ENCODE results near the gene MRS2.
"Not testable (repeated sequence)": the region's sequence is repeated elsewhere in the genome, so short reads cannot be mapped to it uniquely, and the experiment has no call there.

DNA sequence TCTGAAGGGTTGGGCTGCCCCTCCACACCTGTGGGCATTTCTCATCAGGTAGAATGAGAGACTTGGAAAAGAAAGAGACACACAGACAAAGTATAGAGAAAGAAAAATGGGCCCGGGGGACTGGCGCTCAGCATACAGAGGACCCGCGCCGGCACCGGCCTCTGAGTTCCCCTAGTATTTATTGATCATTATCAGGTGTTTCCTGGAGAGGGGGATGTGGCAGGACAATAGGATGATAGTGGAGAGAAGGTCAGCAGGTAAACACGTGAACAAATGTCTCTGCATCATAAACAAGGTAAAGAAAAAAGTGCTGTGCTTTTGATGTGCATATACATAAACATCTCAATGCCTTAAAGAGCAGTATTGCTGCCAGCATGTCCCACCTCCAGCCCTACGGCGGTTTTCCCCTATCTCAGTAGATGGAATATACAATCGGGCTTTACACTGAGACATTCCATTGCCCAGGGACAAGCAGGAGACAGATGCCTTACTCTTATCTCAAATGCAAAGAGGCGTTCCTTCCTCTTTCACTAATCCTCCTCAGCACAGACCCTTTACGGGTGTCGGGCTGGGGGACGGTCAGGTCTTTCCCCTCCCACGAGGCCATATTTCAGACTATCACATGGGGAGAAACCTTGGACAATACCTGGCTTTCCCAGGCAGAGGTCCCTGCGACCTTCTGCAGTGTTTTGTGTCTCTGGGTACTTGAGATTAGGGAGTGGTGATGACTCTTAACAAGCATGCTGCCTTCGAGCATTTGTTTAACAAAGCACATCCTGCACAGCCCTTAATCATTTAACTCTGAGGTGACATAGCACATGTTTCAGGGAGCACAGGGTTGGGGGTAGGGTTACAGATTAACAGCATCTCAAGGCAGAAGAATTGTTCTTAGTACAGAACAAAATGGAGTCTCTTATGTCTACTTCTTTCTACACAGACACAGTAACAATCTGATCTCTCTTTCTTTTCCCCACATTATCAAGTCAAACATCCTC lies 2.4 kb upstream of the MRS2 start:
- TF ChIP-seq, protein P1, sequence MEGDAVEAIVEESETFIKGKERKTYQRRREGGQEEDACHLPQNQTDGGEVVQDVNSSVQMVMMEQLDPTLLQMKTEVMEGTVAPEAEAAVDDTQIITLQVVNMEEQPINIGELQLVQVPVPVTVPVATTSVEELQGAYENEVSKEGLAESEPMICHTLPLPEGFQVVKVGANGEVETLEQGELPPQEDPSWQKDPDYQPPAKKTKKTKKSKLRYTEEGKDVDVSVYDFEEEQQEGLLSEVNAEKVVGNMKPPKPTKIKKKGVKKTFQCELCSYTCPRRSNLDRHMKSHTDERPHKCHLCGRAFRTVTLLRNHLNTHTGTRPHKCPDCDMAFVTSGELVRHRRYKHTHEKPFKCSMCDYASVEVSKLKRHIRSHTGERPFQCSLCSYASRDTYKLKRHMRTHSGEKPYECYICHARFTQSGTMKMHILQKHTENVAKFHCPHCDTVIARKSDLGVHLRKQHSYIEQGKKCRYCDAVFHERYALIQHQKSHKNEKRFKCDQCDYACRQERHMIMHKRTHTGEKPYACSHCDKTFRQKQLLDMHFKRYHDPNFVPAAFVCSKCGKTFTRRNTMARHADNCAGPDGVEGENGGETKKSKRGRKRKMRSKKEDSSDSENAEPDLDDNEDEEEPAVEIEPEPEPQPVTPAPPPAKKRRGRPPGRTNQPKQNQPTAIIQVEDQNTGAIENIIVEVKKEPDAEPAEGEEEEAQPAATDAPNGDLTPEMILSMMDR (IDR thresholded peaks at IDR 0.05; ENCODE audit: insufficient read depth, low read length, poor library complexity, severe bottlenecking) = not testable (repeated sequence)
- not testable (repeated sequence) for TF ChIP-seq EZH2phosphoT487 (conservative IDR thresholded peaks at IDR 0.05; ENCODE audit: low read length)

Measured in SU-DHL-6 (cell line).